SHP77 (cell line): Measurements from ENCODE around the gene PIGL.
A peak's percentile ranks its signal among the peaks of the same experiment; 100 is the strongest.
"Not testable (repeated sequence)": the region's sequence is repeated elsewhere in the genome, so short reads cannot be mapped to it uniquely, and the experiment has no call there.

Source experiments
- DNase-seq, 2 experiments: peaks; one replicate each; lab custom pipeline; 2025; lab: John Stamatoyannopoulos, UW

PIGL gene

DNA sequence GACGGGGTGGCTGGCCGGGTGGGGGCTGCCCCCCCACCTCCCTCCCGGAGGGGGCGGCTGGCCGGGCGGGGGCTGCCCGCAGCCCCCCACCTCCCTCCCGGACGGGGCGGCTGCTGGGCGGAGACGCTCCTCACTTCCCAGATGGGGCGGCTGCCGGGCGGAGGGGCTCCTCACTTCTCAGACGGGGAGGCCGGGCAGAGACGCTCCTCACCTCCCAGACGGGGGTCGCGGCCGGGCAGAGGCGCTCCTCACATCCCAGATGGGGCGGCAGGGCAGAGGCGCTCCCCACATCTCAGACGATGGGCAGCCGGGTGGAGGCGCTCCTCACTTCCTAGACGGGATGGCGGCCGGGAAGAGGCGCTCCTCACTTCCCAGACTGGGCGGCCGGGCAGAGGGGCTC is 95.1 kb downstream of the PIGL start:
- DNase-seq, result not testable (repeated sequence)

DNA sequence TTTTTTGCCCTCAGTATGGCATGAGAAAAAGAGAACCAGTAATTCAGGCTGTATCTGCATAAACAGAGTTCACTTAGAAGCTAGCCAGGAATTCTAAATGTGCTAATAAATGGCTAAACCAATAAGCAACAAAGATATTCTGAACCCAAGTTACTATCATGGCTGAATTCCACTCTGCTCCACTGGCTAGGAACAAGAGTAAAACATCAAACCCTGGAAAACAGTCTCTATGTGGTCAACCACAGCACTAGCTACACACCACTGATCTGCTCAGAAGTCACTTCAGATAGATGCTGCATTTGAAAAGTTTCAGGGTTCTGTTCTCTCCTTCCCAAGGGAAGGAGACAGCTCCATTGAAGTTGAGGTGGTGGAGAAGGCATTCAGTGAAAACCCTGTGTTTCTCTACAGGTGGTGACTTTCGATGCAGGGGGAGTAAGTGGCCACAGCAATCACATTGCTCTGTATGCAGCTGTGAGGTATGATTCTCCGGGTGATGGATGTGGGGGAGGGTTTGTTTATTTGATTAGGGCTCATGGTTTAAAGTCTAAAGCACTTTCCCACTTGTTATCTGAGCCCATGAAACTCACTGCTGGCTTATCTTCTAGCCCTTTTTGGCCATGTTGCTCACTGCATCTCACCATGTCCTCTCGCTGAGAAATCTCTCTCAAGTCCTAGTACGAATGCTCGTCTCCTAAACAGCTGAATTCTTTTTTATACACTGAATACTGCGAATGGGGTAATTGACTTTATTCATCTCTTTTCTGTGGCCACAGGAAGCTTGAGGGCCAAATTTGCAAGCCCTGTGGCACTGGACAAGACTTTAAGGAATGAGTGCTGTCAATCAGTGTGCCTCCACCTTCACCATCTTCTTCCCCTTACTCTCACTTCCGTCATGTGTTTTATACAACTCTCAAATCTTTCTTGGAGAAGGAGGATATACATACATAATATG is 96.4 kb downstream of the PIGL start:
- DNase-seq, result no peak

DNA sequence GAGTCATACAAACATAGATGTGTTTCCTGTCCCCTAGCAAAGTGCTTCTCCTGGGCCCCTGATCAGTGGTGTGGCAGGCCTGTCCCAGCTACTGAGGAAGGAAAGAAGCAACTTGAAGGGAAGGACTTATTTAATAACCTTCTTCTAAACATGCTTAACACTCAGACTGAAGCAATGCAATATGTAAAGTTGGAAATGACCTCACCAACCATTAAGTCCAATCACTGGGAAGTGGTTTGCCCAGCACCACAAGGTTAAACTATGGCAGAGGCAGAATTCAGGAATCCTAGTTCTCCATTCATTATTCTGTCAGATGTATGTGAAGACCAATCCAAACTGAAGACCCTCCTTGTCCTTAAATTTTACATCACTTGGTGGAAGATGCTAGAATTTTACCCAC is 97.2 kb downstream of the PIGL start:
- DNase-seq, result no peak

DNA sequence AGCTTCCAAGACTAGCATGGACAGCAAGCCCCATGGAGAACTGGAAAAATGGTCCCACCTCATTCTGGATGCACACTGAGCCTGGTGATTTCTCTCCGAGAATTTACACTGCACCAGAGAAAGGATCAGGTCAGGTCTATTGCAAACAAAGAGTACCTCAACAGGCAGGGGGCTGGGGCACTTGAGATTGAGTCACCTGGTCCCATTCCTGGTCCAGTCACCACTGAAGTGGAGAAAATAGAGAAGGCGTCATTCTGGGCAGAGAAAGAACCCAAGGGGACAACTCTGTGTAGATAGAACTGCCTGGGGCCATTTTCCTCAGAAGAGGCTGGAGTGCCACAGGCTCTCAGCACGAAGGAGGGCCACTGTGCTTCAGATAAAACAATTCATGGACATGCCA is 97.8 kb downstream of the PIGL start:
- DNase-seq, result no peak

DNA sequence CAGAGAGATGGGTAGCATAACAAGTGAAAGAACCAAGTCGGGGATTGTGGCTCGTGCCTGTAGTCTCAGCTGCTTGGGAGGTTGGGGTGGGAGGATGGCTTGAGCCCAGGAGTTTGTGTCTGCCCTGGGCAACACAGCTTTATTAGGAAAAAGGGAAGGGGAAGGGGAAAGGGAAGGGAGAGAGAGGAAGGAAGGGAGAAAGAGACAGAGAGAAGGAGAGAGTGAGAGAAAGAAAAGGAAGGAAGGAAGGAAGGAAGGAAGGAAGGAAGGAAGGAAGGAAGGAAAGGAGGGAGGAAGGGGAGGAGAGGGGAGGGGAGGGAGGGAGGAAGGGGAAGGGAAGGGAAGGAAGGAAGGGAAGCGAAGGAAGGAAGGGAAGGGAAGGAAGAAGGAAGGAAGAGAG is 103.0 kb downstream of the PIGL start:
- no peak for DNase-seq

DNA sequence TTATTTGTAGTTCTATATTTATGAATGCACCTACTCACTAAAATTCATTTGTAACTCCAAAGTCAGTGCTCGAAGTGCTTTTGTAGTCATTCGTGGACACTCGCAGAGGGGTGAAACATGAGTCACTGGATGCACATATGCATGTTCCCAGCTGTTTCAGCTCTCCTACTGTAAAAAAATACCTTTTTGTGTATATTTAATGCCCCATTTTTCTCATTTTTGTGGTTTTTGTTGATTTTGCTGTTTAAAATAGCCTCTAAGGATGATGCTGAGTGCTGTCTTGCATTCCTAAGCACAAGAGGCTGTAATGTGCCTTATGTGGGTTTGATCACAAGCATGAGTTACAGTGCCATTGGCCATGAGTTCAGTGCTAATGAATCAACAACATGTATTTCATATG is 105.6 kb downstream of the PIGL start:
- no peak for DNase-seq

DNA sequence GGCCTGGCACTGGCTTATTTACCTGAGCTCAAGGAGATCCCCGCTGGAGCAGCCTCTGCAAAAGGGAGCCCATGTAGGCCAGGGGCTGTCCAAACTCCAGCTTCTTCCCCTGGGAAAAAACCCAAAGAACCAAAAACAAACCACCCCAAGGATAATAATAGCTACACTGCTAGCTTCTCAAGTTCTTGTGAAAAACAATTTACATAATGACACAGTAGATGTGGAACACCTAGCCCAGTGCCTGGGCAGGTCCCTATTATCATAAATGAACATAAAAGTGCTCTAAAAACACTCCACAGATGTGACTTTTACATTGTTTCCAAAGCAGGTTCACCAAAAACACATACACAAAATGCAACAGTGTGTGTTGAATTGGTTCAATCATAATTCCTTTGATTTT is 109.0 kb downstream of the PIGL start:
- DNase-seq, result no peak

DNA sequence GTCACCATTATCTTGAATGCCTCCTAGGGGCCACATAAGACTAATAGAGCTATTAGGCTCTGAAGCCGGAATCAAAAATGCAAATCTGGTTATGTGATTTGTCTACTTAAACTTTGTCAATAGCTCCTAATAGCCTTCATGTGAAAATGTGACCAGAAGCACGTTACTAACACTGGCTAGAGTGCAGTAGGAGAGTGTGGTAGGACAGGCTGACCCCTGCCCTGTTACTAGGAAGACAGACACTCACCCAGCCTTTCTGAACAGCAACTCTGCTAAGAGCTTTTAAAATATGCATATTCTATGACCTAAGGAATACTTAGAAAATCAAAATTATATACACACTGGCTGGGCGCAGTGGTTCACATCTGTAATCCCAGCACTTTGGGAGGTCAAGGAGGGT is 110.0 kb downstream of the PIGL start:
- no peak for DNase-seq

DNA sequence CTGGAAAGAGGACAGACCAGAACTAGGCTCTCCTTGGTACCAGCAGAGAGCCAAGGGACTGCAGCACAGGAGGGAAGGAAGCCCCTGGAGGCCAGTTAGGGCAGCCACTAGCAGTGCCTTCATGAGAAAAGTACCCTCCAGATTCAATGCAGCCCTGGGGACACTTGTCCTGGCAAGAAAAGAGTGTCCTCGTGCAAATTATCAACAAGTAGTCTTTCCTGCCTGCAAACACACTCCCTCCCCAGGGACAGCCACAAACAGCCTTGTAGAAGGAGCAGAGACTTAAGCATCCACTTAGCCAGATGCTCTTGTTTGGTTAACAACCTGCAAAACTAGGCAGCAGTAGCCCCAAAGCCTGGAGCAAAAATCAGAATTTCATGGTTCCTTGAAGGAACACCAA is 112.0 kb downstream of the PIGL start:
- no peak for DNase-seq

DNA sequence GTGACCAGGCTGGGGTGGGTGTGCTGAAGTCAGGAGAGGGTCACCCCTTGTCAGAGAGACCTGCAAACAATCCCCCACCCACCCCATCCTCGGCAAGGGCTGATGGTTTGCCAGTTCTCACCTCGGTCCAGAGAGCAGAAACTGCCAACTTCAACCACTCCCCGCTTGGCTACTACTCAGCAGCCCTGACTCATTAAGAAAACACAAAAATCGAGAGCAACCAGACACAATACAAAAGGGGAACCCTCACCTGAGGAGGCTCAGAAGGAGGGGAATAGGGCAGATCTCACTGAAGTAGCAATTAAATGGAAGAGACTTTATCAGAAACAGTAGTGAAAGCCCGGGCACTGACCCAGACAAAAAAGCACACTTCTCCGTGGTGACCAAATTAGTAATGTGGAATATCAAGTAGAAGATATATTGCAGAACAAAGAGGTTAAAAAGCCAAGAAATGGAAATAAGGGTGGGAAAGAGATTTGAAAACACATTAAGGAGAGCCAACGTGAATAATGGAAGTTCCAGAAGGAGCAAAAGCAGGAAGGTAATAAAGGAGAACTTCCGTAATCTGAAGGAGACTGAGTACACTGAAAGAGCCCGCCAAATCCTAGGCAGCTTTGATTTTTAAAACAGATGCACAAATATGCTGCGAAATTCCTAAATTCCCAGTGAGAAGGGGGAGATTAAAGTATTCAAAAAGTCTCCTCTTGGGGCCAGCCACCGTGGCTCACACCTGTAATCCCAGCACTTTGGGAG is 112.7 kb downstream of the PIGL start:
- DNase-seq, result peak in 1 of 2 experiments; percentile 34

DNA sequence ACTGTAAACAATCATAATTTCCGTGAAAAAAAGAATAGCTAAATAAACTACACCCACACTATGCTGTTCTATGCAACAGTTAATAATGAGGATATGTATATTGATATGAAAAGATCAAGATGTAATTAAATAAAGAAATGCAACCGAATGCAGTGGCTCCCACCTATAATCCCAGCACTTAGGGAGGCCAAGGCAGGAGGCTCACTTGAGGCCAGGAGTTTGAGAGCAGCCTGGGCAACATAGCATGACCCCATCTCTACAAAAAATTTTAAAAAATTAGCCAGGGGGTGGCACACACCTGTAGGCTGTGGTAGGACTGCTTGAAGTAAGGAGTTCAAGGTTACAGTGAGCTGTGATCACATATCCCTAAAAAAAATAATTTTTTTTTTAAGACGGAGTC is 121.4 kb downstream of the PIGL start:
- DNase-seq, result no peak

DNA sequence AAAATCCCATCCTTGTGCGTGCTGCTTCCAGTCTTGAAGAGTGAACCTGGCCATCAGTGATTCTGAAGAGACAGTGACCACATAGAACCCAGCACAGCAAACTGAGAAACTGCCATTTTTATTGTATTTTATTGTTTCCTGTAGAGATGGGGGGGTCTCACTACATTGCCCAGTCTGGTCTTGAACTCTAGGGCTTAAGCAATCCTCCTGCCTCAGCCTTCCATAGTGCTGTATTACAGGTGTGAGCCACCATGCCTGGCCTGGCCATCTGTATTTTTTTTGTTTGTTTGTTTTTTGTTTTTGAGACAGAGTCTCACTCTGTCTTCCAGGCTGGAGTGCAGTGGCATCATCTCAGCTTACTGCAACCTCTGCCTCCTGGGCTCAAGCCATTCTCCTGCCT is 122.4 kb downstream of the PIGL start:
- no peak for DNase-seq

DNA sequence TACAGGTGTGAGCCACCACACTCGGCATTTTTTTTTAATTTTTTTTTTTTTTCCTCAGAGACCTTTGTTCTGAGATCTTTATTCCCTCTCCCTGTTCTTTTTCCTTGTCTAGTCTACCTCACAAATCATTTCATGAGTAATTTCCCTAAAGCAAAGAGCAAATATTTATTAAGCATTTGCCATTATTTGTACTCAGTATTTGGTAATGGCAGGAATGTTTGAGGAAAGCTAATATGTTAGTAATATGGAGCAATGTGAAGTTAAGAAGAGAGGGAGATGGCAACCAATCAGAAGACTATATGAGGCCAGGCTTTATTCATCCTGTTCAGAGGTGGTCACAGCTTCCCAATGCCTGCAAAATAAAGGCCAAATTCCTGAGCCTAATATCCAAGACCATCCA is 122.9 kb downstream of the PIGL start:
- DNase-seq, result no peak

DNA sequence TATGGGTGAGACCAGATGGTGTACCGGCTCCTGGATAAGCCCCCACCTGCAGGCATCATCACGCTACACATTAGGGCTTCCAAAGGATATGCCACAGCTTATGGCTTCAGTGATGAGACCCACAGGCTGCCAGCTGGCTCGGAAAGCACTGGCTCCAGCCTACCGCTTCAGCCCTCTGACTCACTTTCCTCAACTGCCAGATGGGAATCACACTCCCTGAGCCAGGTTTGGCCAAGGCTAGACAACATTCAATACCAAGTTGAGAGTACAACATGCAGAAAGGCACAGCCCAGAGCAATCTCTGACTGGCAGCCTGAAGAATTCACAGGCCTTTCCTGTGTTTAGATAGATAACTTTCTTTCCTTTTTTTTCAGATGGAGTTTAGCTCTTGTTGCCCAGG is 126.0 kb downstream of the PIGL start:
- no peak for DNase-seq

DNA sequence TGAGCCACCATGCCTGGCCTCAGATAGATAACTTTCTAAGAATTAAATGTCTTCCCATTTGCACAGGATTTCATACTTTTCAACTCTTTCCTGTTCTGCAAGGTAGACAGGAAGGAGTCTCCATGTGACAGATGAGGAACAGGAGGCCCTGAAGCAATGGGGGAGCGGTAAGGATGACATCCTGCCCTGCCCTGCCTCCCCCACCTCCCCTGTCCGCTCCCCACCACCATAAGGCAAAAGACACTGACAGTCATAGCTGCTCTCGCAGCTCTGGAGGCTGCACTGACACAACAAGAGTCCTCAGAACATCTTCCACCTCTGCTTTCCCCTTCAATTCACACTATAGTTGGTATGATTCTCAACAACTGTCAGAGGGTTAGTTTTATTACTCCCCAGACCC is 126.6 kb downstream of the PIGL start:
- DNase-seq, result no peak

DNA sequence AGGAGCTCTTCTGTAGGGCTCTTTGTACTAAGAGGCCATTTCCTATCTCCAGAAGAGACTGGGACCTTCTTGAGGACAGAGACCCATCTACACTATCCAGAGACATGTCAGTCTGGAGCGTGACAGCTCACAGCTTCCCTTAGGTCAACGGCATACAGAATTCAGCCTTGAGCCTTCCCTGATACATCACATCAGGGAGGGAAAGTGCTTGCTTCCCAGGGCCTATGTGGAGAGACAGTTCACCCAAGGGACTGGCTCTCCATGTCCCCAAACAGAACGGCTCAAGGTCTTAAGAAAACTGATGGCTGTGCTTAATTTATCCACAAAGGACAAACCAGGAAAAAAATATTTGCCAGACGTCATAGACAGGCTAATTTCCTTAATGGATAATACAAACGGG is 128.6 kb downstream of the PIGL start:
- DNase-seq, result no peak

DNA sequence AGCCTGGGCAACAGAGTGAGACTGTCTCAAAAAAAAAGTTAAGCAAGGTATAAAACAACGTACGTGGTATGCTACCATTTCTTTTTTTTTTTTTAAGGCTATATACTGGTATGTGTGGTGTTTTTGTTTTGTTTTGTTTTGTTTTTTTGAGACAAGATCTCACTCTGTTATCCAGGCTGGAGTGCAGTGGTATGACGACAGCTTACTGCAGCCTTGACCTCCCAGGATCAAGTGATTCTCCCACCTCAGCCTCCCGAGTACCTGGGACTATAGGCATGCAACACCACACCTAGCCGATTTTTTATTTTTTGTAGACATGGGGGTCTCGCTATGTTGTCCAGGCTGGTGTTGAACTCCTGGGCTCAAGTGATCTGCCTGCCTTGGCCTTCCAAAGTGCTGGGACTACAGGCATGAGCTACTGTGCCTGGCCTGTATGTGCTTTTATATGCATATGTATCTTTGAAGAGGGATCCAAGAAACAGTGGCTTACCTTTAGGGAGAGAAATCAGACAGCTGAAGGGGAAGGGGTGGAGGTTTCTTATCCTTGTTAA is 129.8 kb downstream of the PIGL start:
- no peak for DNase-seq

DNA sequence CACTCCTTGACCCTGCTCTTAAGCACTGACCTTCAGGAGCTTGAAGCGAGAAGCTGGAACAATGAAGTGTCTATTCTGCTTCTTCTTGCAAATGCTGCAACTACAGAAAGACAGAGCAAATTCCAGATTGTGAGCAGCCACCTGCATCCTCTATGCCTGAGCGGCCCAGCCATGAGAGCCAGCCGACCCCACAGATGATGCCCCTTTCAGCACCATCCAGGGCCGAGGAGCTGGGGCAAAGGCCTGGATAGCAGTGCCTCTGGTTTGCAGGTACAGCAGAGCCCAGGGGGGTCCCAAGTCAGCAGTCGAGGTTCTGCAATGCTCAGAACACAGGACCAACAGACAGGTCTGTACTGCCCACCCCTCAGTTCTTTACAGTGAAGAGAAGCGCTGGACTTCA is 131.6 kb downstream of the PIGL start:
- no peak for DNase-seq

DNA sequence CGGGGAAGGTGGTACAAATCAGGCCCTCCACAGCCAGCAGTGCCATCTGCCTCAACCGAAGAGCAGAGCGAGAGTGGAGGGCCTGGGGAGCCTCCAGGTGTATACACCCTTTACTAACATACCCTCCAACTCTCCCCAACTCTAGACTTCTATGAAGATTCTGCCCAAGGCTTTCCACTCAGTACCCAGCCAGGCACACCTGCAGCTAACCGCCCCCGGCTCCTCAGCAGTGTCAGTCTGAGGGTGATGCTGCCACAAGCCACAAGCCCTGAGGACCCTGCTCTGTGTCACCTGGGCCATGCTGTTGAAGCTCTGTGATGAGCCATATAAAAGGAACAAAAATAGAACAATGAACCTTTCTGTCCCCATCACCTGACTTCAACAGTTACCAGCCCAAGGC is 132.4 kb downstream of the PIGL start:
- DNase-seq, result no peak

DNA sequence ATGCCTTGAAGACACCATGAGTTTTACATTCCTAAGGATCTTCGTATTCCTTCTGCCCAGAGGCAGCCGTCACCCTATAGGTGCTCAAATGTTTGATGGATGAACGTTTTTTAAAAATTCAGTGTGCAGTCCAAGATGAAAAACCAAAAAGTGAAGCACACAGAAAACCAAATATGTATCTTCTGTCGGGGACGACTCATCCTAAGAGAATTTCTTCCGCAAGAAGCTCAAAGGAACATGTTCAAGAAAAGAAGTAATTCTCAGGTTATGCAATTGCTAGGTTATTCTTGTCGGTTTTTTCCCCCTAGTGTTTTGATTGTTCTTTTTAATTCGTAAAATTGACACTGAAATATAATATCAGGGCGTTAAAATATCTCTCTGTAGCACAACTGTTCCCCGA is 134.8 kb downstream of the PIGL start:
- DNase-seq, result no peak

DNA sequence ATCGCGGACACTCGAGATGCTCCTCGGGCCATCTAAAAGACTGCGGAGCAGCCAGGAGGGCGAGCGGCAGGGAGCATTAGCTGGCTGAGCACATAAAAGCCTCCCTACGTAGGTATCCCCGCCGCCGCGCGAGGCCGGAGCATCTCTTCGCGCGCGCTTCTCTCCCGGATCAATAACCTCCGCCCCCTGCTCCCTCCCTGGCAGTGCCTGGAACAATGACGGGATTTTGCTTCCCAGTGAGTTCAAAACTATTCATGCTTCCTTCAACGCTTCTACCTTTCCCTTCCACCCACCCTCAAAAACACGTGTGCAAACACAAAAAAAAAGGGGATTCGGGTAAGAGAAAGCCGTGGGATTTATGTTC is 135.3 kb downstream of the PIGL start:
- DNase-seq, result peak; percentile 96 to 99

DNA sequence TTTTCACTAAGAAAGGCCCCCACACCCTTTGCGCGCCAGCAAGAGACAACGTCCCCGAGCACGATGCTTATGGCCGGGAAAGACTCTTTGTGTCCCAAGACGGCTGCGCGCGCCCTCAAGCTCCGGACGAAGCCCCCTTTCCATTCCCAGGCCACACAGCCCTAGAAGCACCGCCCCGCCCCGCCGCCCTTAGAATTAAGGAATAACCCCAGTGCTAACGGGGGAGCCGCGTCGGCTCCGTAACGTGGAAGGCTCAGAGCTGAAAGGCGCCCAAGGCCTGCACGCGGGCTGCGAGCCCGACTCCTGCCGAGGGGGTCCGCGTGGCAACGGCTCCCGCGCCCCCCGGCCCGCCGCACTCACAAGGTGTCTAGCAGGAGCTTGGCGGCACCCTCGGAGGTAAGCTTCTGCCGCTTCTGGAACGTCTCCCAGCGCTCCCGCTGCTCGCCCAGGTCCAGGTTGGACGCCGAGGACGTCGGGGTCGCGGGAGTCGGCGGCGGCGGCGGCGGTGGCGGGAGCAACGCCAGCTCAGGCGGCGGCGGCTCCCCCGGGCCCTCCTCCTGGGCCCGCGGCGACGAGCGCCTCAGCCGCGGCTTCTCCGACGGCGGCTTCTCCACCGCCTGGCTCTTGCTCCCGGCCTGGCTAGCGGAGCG is 135.8 kb downstream of the PIGL start:
- peak; percentile 87 to 96 for DNase-seq
